Lower leg skin (tissue), 3 donors: ENCODE measurements around the gene CBFA2T3.

ENCODE experiments used
- POLR2A ChIP-seq, 2 donors: fragments of 450-650 bp; IDR thresholded peaks; one replicate each; pipeline ENCODE4 v1.6.1; 2016 to 2017; ENCODE audit warnings: antibody characterized with exemption in 2 of 2, mild to moderate bottlenecking in 1 of 2, moderate library complexity in 1 of 2
- TF ChIP-seq, protein P1 (sequence below), 3 donors: fragments of 450-650 bp; IDR thresholded peaks; one replicate each; pipeline ENCODE4 v1.5.1; 2016; ENCODE audit warnings: antibody characterized with exemption in 3 of 3, mild to moderate bottlenecking in 3 of 3, moderate library complexity in 2 of 3

DNA sequence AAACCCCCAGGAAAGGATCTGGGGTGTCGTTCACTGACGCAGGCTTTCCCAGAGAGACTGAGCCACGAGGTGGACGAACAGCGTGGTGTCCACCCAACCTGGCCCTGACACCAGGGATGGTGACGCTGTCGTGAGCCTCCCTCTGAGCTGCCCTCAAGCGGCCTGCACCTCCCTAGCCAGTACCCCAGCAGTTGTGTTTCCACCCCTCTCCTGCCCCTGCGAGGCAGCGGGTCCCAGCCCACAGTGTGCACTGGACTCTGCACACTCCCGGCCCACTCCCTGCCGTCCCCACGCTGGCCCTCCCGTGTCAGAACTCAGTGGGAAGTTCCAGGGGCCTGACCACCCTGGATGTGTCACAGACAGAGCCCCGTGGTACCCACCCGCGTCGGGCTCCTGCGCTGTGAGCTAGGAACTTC lies 39.8 kb downstream of the CBFA2T3 start:
- TF ChIP-seq, protein P1, sequence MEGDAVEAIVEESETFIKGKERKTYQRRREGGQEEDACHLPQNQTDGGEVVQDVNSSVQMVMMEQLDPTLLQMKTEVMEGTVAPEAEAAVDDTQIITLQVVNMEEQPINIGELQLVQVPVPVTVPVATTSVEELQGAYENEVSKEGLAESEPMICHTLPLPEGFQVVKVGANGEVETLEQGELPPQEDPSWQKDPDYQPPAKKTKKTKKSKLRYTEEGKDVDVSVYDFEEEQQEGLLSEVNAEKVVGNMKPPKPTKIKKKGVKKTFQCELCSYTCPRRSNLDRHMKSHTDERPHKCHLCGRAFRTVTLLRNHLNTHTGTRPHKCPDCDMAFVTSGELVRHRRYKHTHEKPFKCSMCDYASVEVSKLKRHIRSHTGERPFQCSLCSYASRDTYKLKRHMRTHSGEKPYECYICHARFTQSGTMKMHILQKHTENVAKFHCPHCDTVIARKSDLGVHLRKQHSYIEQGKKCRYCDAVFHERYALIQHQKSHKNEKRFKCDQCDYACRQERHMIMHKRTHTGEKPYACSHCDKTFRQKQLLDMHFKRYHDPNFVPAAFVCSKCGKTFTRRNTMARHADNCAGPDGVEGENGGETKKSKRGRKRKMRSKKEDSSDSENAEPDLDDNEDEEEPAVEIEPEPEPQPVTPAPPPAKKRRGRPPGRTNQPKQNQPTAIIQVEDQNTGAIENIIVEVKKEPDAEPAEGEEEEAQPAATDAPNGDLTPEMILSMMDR (IDR thresholded peaks at IDR 0.05), result no peak
- TF ChIP-seq POLR2A (IDR thresholded peaks at IDR 0.05), result no peak
